GM19035 (cell line): ENCODE data around the gene DFFB.
A peak's percentile ranks its signal among the peaks of the same experiment; 100 is the strongest.

Source experiments
- ATAC-seq: cut with Tn5 transposase; IDR thresholded peaks from one replicate; pipeline ENCODE4 v1.9.1; 2021; ENCODE audit not compliant: unreplicated experiment

Gene DFFB

GRCh38 chr1:3894626-3895278 is 37.5 kb downstream of the DFFB start:
- ATAC-seq, result no peak

DNA sequence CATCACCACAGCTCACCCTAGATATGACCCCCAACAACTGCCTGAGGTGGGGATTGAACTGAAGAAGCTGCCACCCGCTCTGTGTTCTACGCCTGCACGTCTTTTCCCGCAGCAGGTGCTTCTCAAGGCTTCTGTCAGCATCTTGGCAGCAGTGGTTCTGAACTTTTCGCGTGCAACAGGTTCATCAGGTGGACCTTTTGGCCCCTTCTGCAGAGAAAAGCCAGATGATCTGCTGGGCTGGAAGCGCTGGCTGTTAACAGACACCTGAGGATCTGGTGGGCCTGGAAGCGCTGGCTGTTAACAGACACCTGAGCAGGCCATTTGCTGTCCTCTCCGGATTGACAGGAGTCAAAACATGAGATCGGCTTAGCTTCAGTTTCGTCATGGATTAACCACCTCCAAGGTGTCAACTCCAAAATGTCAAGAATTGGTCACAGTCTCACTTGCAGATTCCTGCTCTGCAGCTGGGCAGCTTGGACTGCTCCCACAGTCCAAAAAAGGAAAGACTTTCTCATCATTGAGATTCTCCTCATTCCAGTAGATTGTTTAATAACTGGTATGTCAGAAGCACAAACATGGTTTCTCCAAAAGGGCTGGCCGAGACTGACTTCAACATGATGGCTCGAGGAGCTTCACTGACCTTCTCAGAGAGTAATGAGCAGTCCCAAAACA is 38.1 kb downstream of the DFFB start:
- no peak for ATAC-seq

- no peak for ATAC-seq
Observed at GRCh38 chr1:3895951-3896325, 38.7 kb downstream of the DFFB start.

GRCh38 chr1:3896396-3897000 is 39.2 kb downstream of the DFFB start:
- no peak for ATAC-seq

DNA sequence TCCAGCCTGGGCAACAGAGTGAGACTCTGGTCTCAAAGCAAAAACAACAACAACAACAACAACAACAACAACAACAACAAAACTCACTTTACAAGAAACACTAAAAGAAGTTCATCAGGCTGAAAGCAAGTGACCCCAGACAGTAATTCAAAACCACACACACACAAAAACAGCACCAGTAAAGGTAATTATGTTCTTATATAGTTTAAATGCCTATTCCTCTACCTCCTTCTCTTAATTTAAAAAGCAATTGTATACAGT is 41.1 kb downstream of the DFFB start:
- no peak for ATAC-seq

- no peak for ATAC-seq
Observed at GRCh38 chr1:3898994-3899753, 41.9 kb downstream of the DFFB start.

- peak; percentile 1 for ATAC-seq
Observed at GRCh38 chr1:3899754-3900149, 42.5 kb downstream of the DFFB start.

- ATAC-seq, result peak; percentile 70
Observed at GRCh38 chr1:3900150-3900968, 43.1 kb downstream of the DFFB start, which contains the start of gene C1orf174. C1orf174 (minus strand) TSS chr1:3900272; CDS start chr1:3900186, 86 bp downstream.

DNA sequence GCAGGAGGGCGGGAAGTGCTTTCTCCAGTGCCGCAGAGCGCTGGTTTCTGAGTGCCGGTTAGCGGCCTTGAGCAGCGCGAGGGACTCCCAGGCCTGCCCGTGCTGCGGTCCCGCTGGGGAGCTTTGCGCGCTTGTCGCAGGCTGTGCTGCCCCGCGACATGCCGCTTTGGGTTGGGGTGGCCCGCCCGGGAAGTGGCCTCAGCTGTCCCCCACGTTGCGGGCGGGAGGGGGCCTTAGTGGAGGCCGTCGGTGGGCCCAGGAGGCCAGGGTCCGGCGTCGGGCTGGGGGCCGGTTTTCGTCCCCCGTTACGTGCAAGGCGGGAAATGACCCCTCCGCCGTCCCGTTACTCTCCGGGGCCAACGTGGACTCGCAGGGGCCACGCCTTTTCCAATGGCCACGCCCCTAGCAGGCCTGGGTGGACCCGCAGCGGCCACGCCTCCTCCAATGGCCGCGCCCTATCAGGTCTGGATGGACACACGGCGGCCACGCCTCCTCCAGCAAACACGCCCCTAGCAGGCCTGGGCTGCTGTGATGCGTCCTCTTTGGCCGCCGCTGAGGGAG is 43.8 kb downstream of the DFFB start:
- ATAC-seq, result peak; percentile 55

DNA sequence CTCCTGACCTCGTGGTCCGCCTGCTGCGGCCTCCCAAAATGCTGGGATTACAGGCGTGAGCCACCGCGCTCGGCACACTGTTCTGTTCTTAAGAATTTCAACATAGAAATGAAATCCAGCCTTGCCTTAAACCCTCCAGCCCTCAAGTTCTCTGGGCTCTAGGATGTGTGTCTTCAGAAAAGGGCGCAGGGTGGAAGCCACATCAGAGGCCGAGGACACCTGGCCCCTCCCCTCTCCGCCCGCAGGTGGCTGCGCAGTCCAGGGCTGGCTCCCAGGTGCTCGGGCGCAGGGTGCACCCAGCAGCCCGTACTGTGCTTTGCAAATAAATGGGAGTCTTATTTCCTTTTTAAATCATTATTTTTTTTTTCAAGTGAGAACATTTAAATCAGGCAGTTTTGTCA is 44.8 kb downstream of the DFFB start:
- ATAC-seq, result no peak

GRCh38 chr1:3902571-3903091 is 45.4 kb downstream of the DFFB start:
- ATAC-seq, result no peak

- no peak for ATAC-seq
Observed at GRCh38 chr1:3903141-3904005, 46.1 kb downstream of the DFFB start.

- no peak for ATAC-seq
Observed at GRCh38 chr1:3904006-3904842, 46.9 kb downstream of the DFFB start.

GRCh38 chr1:3904843-3905185 is 47.5 kb downstream of the DFFB start:
- ATAC-seq, result no peak

- no peak for ATAC-seq
Observed at GRCh38 chr1:3905266-3905952, 48.1 kb downstream of the DFFB start.

DNA sequence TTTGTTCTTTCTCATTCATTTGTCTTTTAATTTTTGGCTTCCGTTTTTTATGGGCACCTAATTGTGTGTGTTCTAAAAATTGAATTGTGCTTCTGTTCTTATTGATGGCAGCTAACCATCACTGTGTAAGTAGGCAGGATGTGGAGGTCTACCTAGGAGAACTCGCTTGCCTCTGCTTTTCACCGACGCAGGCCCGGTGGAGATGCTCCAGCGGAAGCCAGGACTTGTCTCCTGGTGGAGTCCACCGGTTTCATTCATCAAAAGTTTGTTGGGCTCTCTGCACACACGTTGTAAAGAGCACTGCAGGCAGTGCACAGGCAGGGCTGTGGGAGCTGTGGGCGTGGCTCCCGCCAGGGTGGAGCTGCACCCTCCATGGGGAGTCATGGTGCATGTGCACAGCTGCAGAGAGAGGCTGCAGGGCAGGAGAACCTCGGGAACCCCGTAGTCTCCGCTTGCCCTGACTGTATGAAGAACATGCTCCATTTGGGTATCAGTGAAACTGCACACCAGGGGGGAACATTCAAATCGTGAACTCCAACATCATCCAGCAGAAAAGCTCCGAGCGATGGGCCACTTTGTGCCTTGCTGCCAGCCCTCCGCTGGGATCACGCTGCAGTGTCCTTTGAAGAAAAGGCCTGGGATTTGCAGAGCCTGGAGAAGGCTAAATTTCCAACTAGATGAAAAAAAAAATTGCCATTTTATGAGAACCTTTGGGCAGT is 48.8 kb downstream of the DFFB start:
- ATAC-seq, result no peak

GRCh38 chr1:3906672-3907020 is 49.4 kb downstream of the DFFB start:
- no peak for ATAC-seq
